Stimulated activated CD4-positive, alpha-beta T cell treated with anti-CD3 and anti-CD28 coated beads, TNF-alpha, amount 100 ng/mL, for 24 hours (primary cell): ENCODE data around the gene PDE4B.
A peak's percentile ranks its signal among the peaks of the same experiment; 100 is the strongest.

ENCODE experiments used
- DNase-seq, 3 experiments: peaks; one replicate each; pipeline ENCODE4 v3.0.0-alpha.2; 2020; ENCODE audit warnings: low read depth in 3 of 3

Gene PDE4B

DNA sequence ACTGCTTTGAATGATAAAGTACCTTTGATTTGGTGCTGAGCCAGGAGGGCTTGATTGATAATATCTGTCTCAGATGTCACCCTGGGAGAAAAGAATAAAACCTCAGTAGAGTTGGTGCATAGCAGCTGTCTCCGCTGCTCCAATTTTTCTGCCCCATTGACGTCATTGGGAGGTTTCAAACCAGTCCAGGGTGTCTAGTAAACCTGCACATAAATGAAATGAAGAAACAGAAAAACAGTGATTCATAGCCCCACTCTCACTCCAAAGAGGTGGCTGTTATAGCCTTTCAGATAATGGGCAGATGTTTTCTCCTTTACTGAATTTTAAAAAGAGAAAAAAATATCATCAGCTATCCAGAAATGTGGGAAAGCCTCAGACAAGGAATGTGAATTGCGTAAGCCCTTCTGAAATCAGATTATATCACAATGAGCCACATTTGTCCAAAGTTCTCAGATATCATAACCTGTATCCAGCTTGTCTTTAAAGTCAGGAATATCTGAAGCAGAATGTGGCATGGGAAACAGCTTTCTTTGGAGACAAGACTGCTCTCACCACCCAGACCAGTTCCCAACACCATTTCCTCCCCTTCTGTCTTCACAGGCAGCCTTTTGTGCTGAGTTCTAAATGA, 390.0 kb downstream of the PDE4B start:
- peak in 2 of 3 experiments; percentile 17 to 34 for DNase-seq

DNA sequence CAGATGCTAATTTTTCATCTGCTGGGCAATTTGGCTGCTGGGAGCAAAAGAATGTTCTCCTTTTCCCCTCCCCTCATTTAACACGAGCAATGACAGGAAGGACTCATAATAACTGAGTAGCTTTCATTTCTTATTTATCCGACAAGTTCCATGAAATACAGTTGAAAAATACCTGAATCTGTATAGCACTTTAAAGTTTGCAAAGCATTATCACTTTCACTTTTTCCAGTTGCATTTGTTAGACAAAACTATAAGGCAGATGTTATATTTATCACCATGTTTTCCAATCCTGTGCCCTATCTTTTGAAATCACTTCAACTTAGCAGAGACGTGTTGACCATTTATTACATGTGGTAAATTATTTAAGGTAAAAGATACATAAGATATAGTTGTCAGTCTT, 390.7 kb downstream of the PDE4B start:
- no peak for DNase-seq

DNA sequence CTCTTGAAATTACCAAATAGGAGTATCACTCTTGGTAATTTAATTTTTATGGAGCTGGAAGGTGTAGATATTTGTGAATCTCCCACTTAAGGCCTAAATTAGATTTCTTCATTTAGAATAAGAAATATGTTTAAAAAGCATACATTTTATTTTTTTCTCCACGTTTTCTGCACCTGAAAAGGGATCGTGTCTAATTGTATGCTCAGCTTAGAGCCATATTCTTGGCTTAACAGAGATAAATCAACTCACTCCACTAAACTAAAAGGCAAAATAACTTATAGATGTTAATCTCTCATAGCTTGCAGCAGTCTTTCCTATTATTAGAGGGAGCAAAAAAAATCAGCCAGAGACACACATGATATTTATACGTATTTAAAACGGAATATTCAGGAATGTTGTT, 404.4 kb downstream of the PDE4B start:
- no peak for DNase-seq

DNA sequence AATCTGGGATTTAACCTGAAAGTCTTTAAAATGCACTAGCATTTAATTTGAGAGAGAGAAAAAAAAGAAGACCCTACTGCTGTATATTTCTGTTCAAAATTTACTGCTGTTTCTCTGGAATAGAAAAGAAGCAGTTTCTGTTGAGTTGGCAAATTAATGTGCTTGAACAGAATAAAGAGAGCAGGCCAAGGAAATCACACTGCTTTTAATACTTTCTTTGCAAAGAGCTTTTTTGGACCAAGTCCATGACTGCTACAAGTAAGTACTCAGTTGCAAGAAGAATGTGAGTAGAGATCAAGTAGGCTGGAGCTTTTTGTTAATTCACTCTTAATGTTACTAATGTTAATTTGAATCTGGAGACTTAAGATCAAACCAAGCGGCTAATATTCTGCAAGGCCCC, 405.1 kb downstream of the PDE4B start:
- no peak for DNase-seq

DNA sequence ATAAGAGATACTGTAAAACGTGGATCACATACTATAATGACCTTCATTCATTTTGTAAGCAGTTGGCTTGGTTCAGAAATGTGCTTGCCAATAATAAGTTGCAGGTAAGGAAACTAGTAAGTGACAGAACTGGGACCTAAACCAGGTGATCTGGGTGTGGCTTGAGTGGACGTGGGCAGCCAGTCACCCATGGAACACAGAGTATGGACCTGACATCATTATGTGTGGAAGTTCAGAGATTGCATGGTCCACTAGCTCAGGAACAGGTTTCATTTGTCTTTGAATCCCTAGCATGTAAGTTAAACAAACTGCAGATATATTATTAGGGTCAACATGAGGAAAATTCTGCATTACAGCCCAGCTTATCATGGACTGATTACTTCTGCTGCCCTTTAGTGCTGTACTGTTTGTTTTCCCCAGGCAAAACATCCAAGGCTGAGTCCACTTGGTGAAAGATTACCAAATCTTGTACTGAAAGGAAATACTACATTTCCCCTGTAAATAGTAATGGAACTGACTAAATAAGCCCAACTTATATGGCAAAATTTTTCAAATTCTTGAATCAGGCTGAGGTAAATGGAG, 414.0 kb downstream of the PDE4B start:
- DNase-seq, result no peak

DNA sequence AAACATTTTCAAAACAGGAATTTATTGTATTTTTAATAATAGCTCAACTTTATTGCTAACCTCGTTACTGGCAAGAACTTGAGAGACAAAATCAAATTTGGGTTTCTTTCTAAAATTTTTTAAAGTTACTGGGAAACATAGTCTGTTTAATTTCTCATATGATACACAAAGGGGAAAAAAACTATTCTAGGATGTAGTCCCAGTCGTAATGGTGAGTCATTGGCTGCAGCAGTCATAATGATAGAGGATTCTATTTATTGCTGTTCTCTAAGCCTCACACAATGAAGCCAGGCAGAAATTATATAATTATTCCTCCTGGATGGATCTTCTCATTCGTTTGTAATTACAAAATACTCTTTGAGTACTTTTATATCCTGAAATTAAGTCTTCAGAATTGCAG, 414.8 kb downstream of the PDE4B start:
- DNase-seq, result no peak

DNA sequence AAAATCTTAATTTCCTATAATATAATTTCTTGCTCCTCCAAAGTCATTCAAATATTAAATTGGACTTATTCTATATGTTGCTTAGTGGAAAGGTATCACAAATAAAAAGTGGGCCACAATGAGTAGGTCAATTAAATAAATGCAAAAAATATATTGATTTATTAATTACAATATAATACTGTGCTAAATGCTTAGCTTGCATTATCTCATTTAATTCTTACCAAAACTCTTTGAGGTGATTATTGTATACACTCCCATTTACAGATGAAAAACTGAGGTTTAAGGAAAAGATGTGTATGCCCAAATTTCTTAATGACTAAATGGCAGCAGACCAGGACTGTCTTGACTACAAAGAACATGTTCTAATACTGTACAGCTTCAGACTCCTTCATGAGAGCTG, 415.9 kb downstream of the PDE4B start:
- DNase-seq, result no peak

DNA sequence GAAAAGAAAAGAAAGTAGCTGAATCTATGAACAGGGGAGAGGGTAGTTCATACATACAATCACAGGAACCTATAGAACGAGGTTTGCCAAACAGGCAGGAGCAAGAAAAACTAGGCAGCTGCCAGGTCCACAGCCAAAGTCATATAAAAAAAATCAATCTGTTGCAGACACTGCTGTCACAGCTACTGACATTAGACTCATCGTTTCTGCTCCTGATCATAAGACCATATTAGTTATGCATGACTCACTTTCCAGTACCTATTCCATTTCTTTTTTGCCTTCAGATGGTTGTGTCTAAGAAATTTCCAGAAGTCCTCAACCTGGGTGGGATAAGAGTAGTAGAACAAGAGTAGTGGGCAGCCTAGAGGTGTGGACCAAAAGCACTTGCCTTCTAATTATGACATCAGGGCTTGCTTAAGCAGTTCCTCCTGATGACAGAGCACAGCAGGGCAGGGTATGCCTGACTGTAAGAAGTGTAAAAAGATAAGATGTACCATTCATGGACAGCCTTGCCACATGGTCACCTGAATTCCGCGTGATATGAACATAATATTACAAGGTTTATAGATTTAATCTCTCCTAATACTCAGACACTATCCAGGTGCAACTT, 418.0 kb downstream of the PDE4B start:
- no peak for DNase-seq

DNA sequence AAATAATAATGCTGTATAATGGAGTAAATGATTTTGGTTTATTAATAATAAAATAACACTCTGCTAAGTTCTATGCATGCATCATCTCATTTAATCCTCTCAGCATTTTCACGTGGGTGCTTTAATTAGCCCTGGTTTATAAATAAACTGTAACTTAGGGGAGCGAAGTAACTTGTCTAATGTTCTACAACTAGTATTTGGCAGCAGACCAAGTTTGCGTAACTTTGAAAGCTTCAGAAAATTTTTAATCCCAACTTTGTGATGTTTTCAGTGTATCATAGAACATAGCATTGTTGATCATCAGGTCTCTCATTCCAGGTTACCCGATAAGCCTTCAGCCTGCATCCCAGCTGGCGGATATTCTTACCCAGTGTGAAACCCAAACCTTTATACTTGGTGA, 418.8 kb downstream of the PDE4B start:
- no peak for DNase-seq

DNA sequence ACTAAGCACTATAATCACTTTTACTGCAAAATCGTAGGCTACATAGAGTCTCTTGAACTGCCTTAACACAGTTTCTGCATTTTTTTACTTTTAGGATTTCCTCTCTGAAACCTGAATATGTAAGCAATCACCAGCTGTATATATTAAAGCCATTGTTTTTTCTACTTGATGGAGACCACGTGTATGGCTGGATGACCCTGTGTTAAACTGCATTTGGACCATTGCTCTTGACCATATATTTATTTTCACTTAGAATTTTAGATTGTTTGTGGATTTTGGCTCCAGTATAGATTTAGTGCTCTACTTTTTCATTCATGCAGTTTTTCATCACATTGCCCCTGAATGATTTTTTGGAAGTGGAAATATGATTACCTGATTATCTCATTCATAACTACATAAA, 420.8 kb downstream of the PDE4B start:
- no peak for DNase-seq

DNA sequence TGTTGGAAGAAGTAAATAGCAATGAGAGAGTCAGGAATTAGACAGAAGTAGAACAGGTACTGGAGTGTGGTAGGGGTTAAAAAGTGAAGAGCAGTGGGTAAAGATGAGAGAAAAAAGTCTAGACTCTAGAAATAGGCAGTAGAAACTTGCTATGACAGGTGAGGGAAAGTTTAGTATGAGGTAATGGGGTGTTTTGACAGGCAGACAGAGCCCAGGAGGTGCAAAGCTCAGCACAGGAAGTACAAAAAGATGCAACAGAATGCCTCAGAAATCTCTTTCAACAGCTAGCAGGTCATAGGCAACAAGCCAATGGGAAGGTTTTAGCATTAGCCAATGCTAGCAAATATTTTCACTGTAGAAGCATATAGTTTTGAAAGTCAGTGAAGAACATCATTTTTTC, 422.2 kb downstream of the PDE4B start:
- DNase-seq, result no peak

DNA sequence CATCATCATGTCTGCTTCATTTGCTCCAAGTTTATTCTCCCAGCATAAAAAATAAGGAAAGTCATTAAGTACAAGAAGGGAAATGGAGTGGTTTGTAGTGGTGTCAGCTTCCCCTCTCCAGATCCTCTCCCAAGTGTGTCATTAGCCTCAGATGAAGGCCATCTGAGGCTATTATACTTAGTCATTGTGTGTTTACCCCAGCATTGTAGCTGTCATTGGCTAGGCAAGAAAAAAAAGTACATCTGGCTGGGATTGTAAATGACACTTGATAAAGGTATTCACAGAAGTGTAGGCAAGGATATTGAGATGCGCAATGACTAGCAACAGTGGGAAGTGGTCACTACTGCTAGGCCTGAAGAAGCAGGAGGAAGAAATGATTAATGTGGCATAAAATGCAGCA, 424.3 kb downstream of the PDE4B start:
- no peak for DNase-seq

DNA sequence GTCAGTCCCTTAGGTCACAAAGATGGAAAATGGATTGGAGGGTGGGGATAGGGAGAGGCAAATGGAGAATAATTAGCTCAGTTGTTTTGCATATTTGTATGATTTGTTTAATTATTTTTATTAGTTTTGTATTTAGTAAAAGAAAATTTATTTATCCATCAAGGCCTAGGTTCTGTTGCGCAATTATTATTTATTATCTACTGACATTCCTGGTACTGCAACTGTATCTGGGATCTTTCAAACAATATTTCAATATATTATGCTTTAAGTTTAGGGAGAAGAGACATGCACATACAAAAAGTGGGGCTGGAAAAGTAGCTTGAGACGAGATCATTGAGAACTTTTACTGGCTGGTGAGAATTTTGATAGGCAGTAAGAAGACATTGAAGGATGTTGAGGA, 424.9 kb downstream of the PDE4B start:
- no peak for DNase-seq

DNA sequence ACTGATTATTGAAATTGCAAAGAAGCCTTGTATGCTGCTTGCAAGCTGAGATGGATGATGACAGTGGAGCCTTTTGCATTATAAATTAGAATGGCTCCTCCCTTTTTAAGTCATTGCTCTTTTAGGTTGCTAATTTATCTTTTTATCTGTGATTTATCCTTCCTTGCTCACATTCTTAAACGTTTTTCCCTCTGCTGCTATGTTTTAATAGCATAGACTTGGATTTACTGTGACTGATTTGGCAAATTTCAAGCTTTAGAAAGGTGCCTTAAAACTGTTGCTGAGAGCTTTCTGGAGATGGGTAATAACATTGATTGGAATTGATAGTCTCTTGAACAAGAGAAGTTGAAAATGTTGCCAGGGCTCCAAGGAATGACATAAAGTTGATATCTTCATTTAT, 427.8 kb downstream of the PDE4B start:
- no peak for DNase-seq

DNA sequence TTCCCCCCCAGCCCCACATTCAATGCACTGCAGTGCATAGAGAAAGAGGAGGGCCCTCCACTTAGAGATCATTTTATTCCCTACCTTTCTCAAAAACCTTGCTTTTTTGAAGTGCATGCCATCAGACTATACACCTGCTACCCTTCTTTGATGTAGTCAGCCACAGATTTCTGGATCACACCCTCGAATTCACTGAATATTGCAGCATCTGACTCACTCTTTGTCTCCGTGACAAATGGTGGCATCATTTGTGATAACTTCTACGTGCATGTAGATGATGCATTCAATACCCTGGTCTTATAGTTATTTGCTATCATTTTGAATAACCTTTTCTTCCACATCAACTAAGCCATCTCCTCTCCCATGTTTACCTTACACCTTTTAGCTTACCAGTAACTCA, 431.0 kb downstream of the PDE4B start:
- no peak for DNase-seq

DNA sequence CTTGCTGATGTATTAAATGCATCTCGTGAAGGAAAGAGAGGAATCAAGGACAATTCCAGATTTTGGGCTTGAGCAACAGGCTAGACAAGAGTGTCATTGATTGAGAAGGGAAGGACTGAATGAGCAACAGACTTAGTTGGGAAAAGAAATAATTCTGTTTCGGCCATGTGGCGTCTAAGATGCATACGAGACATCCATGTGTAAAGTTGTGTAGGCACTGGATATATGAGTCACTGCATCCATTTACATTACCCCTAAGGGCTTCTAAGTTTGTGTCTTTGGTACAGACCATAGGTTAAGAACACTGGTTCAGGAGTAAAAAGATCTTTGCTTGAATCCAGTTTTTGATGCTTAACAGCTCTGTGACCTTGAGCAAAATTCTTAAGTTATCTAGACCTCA, 434.3 kb downstream of the PDE4B start:
- no peak for DNase-seq

DNA sequence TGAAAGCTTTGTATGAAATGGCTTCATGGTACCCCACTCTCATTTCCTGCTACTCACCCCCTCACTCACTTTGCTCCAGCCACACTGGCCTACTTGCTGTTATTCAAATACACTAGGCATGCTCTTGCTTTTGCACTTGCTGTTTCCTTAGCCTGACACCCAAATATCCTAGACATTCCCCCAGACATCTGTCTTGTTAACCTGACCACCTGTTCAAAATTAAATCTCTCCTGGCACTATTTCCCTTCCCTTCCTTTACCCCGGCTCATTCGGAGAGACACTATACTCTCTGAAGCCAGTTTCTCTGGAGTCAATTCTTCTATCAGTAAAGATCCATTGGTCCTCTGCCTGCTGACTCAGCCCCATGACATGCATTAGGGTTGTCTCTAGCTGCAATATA, 435.3 kb downstream of the PDE4B start:
- DNase-seq, result no peak

DNA sequence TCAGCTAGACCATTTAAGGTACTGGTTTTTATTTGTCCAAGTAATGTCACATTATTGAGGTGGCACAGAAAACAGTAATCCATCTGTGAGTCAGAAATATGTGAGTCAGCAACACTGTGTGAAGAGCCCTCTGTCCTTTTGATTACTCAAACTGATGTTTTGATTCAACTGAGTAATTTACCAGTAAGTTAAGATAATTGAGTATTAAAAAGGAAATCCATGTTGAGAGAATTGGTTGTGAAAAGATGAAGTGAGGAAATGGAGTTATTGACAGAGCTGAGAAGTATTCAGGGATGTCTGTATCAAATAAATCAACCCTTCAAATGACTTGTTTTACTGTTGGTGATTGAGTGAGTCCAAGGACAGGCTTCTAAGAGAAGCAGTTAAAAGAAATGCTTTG, 438.5 kb downstream of the PDE4B start:
- no peak for DNase-seq

DNA sequence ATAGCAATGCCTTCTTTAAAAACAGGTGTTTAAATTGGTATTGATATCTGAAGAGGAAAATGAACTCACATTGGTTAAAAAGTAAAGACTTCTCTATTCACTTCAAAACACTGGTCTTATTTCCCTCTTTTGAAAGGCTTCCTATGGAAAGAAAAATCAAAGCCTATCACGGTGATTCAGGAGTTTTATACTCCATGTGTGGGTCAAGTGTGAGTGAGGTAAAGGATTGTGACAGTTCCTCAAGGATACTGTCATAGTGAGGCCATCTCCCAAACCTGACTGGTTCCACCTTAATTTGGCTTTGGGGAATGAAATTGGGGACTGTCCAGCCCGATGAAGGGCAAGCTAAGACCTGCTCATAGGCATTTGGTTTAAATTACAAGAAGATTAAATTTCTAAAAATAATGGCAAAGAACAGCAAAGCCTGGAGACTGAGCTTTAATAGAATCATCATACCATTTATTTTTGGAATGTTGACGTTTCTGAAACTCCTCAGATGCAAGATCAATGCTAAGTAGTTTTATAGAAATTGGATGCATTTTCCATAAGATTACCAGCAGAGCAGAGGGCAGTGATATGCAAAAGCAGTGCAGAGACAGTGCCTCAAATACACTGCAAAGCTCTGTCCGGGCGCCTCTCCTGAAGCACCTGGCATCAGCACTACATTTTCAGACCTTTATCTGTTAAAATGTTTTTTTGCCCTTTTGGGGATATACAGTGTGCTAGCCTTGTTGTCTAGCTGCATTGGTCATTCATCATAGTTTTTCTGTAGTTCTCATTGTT, 439.2 kb downstream of the PDE4B start:
- no peak for DNase-seq

DNA sequence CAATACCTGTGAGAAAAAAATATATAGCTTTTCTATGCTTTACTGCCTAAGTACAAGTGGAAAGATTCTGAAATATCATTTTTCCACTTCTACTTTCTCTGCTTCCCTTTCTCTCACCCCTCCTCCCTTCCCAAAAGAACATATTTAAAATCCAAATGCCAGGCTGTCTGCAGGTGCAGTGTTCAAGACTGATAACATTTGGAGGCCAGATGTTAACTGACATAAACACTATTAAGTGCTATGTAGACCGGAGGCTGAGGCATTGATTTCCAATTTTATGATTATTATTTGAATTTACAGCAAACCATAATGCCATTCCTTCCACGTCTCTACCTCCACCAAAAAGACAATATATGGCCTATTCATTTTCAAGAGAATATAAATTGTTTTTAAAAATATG, 444.3 kb downstream of the PDE4B start:
- no peak for DNase-seq

DNA sequence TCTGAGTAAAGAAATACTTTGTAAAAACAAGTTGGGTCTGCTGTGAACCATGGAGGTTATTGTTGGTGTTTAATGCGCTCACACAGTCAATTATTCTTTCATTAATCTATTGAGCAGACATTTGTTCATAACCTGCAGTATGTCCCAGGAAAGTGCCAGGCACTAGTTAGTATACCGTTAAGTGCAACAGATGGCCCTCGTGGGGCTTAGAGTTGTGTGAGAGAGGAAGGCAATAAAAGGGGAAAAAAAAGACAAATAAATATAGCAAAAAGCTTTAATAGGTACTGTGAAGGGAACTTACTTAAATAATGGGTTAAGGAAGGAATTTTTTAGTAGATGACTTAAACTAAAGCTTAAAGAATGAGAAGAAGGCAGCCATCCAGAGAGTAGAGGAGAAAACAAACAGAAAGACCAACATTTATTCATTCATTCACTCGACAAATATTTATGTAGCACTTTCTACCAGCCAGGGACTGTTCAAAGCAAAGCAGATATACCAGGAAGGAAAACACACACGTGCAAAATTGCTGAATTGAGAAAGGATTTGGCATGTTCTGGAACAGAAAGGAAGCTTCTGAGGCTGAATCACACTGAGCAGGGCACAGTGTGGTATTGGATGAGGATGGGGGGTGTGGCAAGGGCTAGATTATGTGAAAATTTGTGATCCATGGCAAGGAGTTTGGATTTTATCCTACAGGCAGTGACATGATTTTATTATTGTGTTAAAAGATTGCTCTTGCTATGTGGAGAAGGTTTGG, 445.2 kb downstream of the PDE4B start:
- no peak for DNase-seq

DNA sequence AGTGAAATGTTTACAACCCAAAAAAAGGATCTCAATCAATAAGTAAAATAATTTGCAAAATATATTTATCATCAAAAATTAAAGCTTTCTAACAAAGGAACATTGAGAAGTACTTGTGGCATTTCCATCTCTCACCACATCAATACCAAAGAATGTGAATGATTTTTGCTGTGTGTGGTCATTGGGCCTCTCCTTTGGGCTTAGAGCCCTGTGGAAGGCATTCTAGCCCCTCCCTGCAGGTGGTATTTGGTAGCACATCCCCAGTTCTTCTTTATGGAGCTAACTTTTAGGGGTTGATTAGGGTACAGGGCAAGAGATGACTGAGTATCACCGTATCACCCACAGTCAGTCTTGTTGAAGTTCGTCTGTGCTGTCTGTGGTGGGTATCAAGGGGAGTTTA, 447.1 kb downstream of the PDE4B start:
- no peak for DNase-seq
